PC-9 (cell line): ENCODE measurements around the gene SLC66A3. TPM values are rescaled to one million over a fixed set of nuclear protein-coding genes. Genes with fewer than 3 reads are reported as not detected.

Experiments
- BruUV-seq: library from RNA; stranded (reverse); fragments of 400-500 nt; replicated peaks from 2 replicates; lab custom pipeline; 2021; lab: Mats Ljungman, UMichigan
- CTCF ChIA-PET: fragments of 300-600 bp; sonication (Branson Sonifier 250); formaldehyde crosslinking; loops from one replicate; lab custom pipeline; 2022; ENCODE audit warnings: antibody characterized with exemption; lab: Charles Lee
- POLR2A ChIA-PET: fragments of 300-600 bp; sonication (Branson Sonifier 250); formaldehyde crosslinking; loops from one replicate; lab custom pipeline; 2022; ENCODE audit warnings: antibody characterized with exemption; ENCODE audit not compliant: unreplicated experiment; lab: Charles Lee
- DNase-seq, 2 experiments: peaks; one replicate each; pipeline versions ENCODE4 v3.0.0 to v3.0.0-alpha.2; 2015 to 2022; ENCODE audit warnings: mixed read lengths in 1 of 2
- H2AFZ ChIP-seq: fragments of 200-600 bp; sonication (generic); 2 replicates; pipeline ENCODE4 v1.8.1; 2017; ENCODE audit warnings: antibody characterized with exemption
- H3F3A ChIP-seq: fragments of 200-600 bp; sonication (generic); 2 replicates; pipeline ENCODE4 v1.8.1; 2017; ENCODE audit warnings: antibody characterized with exemption, mild to moderate bottlenecking, low read depth; ENCODE audit not compliant: insufficient read depth
- H3K27ac ChIP-seq: fragments of 200-600 bp; sonication (generic); 2 replicates; pipeline ENCODE4 v1.6.1; 2016; ENCODE audit warnings: mixed run types
- H3K27me3 ChIP-seq: fragments of 200-600 bp; sonication (generic); 2 replicates; pipeline ENCODE4 v1.6.1; 2016; ENCODE audit warnings: low read depth, mixed run types; ENCODE audit not compliant: insufficient read depth
- H3K36me3 ChIP-seq: fragments of 200-600 bp; sonication (generic); 2 replicates; pipeline ENCODE4 v1.6.1; 2016; ENCODE audit warnings: low read depth, mixed run types
- H3K4me1 ChIP-seq: fragments of 200-600 bp; sonication (generic); replicated peaks from 2 replicates; pipeline ENCODE4 v1.6.1; 2016; ENCODE audit warnings: mixed run types; ENCODE audit not compliant: insufficient read depth
- H3K4me2 ChIP-seq: fragments of 200-600 bp; sonication (generic); 2 replicates; pipeline ENCODE4 v1.6.1; 2017; ENCODE audit warnings: mixed run types
- H3K4me3 ChIP-seq: fragments of 200-600 bp; sonication (generic); 2 replicates; pipeline ENCODE4 v1.6.1; 2016; ENCODE audit warnings: mixed run types
- H3K79me2 ChIP-seq: fragments of 200-600 bp; sonication (generic); 2 replicates; pipeline ENCODE4 v1.6.1; 2017; ENCODE audit warnings: low read depth, mixed run types
- H3K9me2 ChIP-seq: fragments of 200-600 bp; sonication (generic); 2 replicates; pipeline ENCODE4 v1.8.1; 2017; ENCODE audit warnings: mild to moderate bottlenecking; ENCODE audit not compliant: insufficient read depth
- H3K9me3 ChIP-seq: fragments of 200-600 bp; sonication (generic); 2 replicates; pipeline ENCODE4 v1.8.1; 2016; ENCODE audit warnings: low read depth; ENCODE audit not compliant: insufficient read depth
- H4K20me1 ChIP-seq: fragments of 200-600 bp; sonication (generic); 2 replicates; pipeline ENCODE4 v1.8.1; 2017; ENCODE audit not compliant: insufficient read depth
- EZH2 ChIP-seq: fragments of 200-600 bp; sonication (generic); IDR thresholded peaks from 2 replicates; pipeline ENCODE4 v1.8.0; 2017; ENCODE audit warnings: antibody characterized with exemption, low read depth
- intact Hi-C: fragments of 100-400 bp; cut with micrococcal nuclease; formaldehyde crosslinking; loops from one replicate; pipeline ENCODE4 v1.10.0; 2022; ENCODE audit not compliant: unreplicated experiment
- total RNA-seq: library from RNA; stranded (reverse); gene quantifications from 2 replicates; pipeline ENCODE4 v1.2.3, GENCODE V29; 2021
- TF ChIP-seq, protein P1 (sequence below): fragments of 200-600 bp; sonication (generic); conservative IDR thresholded peaks from 2 replicates; pipeline ENCODE4 v1.6.1; 2017; ENCODE audit warnings: mixed run types, antibody characterized with exemption, mild to moderate bottlenecking, moderate library complexity

The SLC66A3 gene
- total RNA-seq, 1 experiment from 2014 or later = 11.9 TPM

DNA sequence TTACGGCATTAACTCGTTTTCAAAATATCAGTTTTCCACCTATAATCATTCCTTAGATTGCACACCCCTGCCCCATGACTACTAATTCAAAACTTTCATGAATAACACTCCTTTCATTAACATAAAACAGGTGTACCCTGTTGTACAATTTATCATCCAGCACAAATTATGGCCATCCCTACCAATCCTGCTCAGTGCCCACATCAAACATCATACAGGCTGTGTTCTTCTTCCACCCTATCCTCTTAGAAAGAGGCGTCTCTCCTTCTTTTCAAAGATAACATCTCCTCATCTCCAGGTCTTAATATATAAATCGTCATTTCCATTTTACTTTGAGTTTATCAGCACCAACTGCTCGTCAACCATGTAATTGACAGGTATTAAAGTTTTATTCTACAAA lies 67.6 kb downstream of the SLC66A3 start:
- no peak overlapping the region for H3K27ac ChIP-seq
- H3K9me2 ChIP-seq = no peaks in the 10 kb centered on the region
- no peaks in the 10 kb centered on the region; the same call in 1 of the 2 replicates for H4K20me1 ChIP-seq
- H3K4me3 ChIP-seq = no peak overlapping the region
- no peaks in the 10 kb centered on the region for H3K9me3 ChIP-seq
- POLR2A ChIA-PET = no interaction called here
- H3F3A ChIP-seq = peaks cover 9% of the 10 kb centered on the region
- no peaks in the 10 kb centered on the region for H3K27me3 ChIP-seq
- DNase-seq = no peak
- TF ChIP-seq, protein P1, sequence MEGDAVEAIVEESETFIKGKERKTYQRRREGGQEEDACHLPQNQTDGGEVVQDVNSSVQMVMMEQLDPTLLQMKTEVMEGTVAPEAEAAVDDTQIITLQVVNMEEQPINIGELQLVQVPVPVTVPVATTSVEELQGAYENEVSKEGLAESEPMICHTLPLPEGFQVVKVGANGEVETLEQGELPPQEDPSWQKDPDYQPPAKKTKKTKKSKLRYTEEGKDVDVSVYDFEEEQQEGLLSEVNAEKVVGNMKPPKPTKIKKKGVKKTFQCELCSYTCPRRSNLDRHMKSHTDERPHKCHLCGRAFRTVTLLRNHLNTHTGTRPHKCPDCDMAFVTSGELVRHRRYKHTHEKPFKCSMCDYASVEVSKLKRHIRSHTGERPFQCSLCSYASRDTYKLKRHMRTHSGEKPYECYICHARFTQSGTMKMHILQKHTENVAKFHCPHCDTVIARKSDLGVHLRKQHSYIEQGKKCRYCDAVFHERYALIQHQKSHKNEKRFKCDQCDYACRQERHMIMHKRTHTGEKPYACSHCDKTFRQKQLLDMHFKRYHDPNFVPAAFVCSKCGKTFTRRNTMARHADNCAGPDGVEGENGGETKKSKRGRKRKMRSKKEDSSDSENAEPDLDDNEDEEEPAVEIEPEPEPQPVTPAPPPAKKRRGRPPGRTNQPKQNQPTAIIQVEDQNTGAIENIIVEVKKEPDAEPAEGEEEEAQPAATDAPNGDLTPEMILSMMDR = no peak
- no peak for TF ChIP-seq EZH2
- H2AFZ ChIP-seq = no peak overlapping the region
- no TSS peak for BruUV-seq
- H3K79me2 ChIP-seq = no peaks in the 10 kb centered on the region; the same call in 1 of the 2 replicates
- H3K4me1 ChIP-seq = no peaks in the 10 kb centered on the region
- H3K36me3 ChIP-seq = 0 out of 2 replicates have a peak, but pooled peaks cover 20% of the 10 kb centered on the region
- CTCF ChIA-PET = no interaction called here
- intact Hi-C loops = no loop called here
- H3K4me2 ChIP-seq = no peak overlapping the region

DNA sequence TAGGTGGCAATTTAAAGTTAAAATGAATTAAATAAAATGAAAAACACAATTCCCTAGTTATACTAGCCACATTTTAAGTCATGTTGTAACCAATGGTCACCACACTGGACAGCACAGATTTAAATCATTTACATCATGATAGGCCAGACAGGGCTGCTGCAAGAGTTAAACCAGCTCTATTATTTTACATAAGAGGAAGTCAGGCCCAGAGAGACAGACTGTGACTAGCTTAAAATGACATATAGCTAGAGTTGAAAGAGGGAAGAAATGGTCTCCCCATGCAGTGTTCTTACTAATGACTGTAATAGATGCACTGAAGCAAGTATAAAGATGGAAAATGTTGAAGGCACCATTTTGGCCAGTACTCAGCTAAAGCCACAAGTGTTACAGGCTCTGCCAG lies 69.6 kb downstream of the SLC66A3 start:
- Histone ChIP-seq H3K4me3 (no peak overlapping the region), H3K27ac (no peak overlapping the region), H3K9me3 (no peaks in the 10 kb centered on the region), H4K20me1 (no peaks in the 10 kb centered on the region; the same call in 1 of the 2 replicates), H3K4me1 (no peaks in the 10 kb centered on the region), H3K27me3 (no peaks in the 10 kb centered on the region), H3K4me2 (no peak overlapping the region), H3K9me2 (no peaks in the 10 kb centered on the region), H2AFZ (no peak overlapping the region), H3K36me3 (0 out of 2 replicates have a peak, but pooled peaks cover 12% of the 10 kb centered on the region), H3K79me2 (no peaks in the 10 kb centered on the region; the same call in 1 of the 2 replicates), H3F3A (peaks cover 11% of the 10 kb centered on the region)
- no TSS peak for BruUV-seq
- POLR2A ChIA-PET = no interaction called here
- CTCF ChIA-PET = interaction anchor here (0.5 kb wide), 1 partner anchor 563 kb away, joined by 5 read pairs; no protein-coding TSS in a partner anchor
- intact Hi-C loops = no loop called here
- DNase-seq = no peak
- no peak for TF ChIP-seq EZH2
- TF ChIP-seq, protein P1 = no peak

- H4K20me1 ChIP-seq = peaks cover 1% of the 10 kb centered on the region; the same call in 1 of the 2 replicates
- H3K4me3 ChIP-seq = no peak overlapping the region
- ChIA-PET POLR2A (no interaction called here), CTCF (interaction anchor here (0.5 kb wide), 1 partner anchor 224 kb away, joined by 5 read pairs; no protein-coding TSS in a partner anchor)
- 0 out of 2 replicates have a peak, but pooled peaks cover 4% of the 10 kb centered on the region for H3K36me3 ChIP-seq
- BruUV-seq = no TSS peak
- DNase-seq = no peak
- no peak overlapping the region for H3K4me2 ChIP-seq
- no peak overlapping the region for H3K27ac ChIP-seq
- peaks cover 4% of the 10 kb centered on the region for H3K79me2 ChIP-seq
- no peak for TF ChIP-seq EZH2
- TF ChIP-seq, protein P1 = no peak
- no peaks in the 10 kb centered on the region for H3K27me3 ChIP-seq
- no peaks in the 10 kb centered on the region for H3K9me2 ChIP-seq
- H3K9me3 ChIP-seq = no peaks in the 10 kb centered on the region
- intact Hi-C loops = no loop called here
- peaks cover 7% of the 10 kb centered on the region for H3F3A ChIP-seq
- H2AFZ ChIP-seq = no peak overlapping the region
- no peaks in the 10 kb centered on the region for H3K4me1 ChIP-seq
These were observed 72.3 kb downstream of the SLC66A3 start for GRCh38 chr2:11227595-11227994.

Other genes with a start within 250 kb of the SLC66A3 start
- gene KCNF1, start 243.5 kb upstream of the SLC66A3 start, total RNA-seq = 1.0 TPM in 2 replicates
- gene ROCK2, start 189.2 kb downstream of the SLC66A3 start, total RNA-seq = 28.5 and 38.0 TPM in 2 replicates